ENCODE data around the gene DOCK2. TPM values are rescaled to one million over a fixed set of nuclear protein-coding genes. Genes with fewer than 3 reads are reported as not detected.
A peak's percentile ranks its signal among the peaks of the same experiment; 100 is the strongest.

DOCK2 gene
- total RNA-seq, 1 experiment from 2014 or later = 1.4 TPM

- no peaks in the 10 kb centered on the region for H3K36me3 ChIP-seq (ENCODE audit: control insufficient read depth, insufficient read depth, low read length)
- H3K4me3 ChIP-seq (ENCODE audit: low read depth in 2 of 2, low read length in 2 of 2) = no peak overlapping the region
- DNase-seq (ENCODE audit: low read depth, low spot score) (no peak), ATAC-seq (peak; percentile 33; the same call in 1 of the 2 replicates)
- peaks cover 11% of the 10 kb centered on the region for H3K4me1 ChIP-seq (ENCODE audit: control insufficient read depth, insufficient read depth, low read length)
- in situ Hi-C loops (cut with HindIII; ENCODE audit: low pct_unique_long_range_greater_than_20kb, low sequenced_read_pairs) (no loop called here), intact Hi-C loops (cut with micrococcal nuclease; ENCODE audit: unreplicated experiment) (no loop called here)
- CTCF ChIA-PET = interaction anchor here (2.3 kb wide), 1 partner anchor 274 kb away, joined by 8 read pairs; the partner anchor contains the start of gene INSYN2B
- no peaks in the 10 kb centered on the region for H3K9me3 ChIP-seq (ENCODE audit: control insufficient read depth, insufficient read depth, low read depth, low read length)
- TF ChIP-seq POLR2AphosphoS5 (IDR thresholded peaks at IDR 0.05; ENCODE audit: low read depth, low read length) = no peak
- no peak for TF ChIP-seq SIN3A (IDR thresholded peaks at IDR 0.05; ENCODE audit: borderline replicate concordance, insufficient read depth, low read depth, low read length)
- no TSS peak for BruUV-seq (replicated peaks)
- POLR2A ChIA-PET = no interaction called here
- no peak overlapping the region for H3K27ac ChIP-seq (ENCODE audit: low read length)
- H3K27me3 ChIP-seq (ENCODE audit: control insufficient read depth, insufficient read depth, low read length) = no peaks in the 10 kb centered on the region
These were observed 69.8 kb downstream of the DOCK2 start for GRCh38 chr5:169706758-169707450.

- POLR2A ChIA-PET = interaction anchor here (0.5 kb wide), 1 partner anchor 18 kb away, joined by 3 read pairs; no protein-coding TSS in a partner anchor
These were observed 70.6 kb downstream of the DOCK2 start for GRCh38 chr5:169707686-169708085.

More at GRCh38 chr5:169707686-169708085, 70.6 kb downstream of the DOCK2 start:
- in situ Hi-C loops (cut with HindIII; ENCODE audit: low pct_unique_long_range_greater_than_20kb, low sequenced_read_pairs) (no loop called here), intact Hi-C loops (cut with micrococcal nuclease; ENCODE audit: unreplicated experiment) (no loop called here)
- BruUV-seq (replicated peaks) = no TSS peak
- ATAC-seq (no peak), DNase-seq (ENCODE audit: low read depth, low spot score) (no peak)
- H3K9me3 ChIP-seq (ENCODE audit: control insufficient read depth, insufficient read depth, low read depth, low read length) = no peaks in the 10 kb centered on the region
- no peak overlapping the region for H3K4me3 ChIP-seq (ENCODE audit: low read depth in 2 of 2, low read length in 2 of 2)
- no peak overlapping the region for H3K27ac ChIP-seq (ENCODE audit: low read length)
- no peaks in the 10 kb centered on the region for H3K36me3 ChIP-seq (ENCODE audit: control insufficient read depth, insufficient read depth, low read length)
- TF ChIP-seq REST (IDR thresholded peaks at IDR 0.05; ENCODE audit: insufficient read depth in 1 of 2, low read depth in 2 of 2, low read length in 1 of 2) = no peak
- no peak for TF ChIP-seq TCF7L2 (IDR thresholded peaks at IDR 0.05; ENCODE audit: low read depth, low read length)
- TF ChIP-seq CTCF (IDR thresholded peaks at IDR 0.05) = no peak
- no peak for TF ChIP-seq SIN3A (IDR thresholded peaks at IDR 0.05; ENCODE audit: borderline replicate concordance, insufficient read depth, low read depth, low read length)
- no peak for TF ChIP-seq POLR2AphosphoS5 (IDR thresholded peaks at IDR 0.05; ENCODE audit: low read depth, low read length)
- CTCF ChIA-PET = no interaction called here
- H3K4me1 ChIP-seq (ENCODE audit: control insufficient read depth, insufficient read depth, low read length) = peaks cover 4% of the 10 kb centered on the region; the same call in 1 of the 2 replicates
- H3K27me3 ChIP-seq (ENCODE audit: control insufficient read depth, insufficient read depth, low read length) = no peaks in the 10 kb centered on the region
